HepG2 (cell line): ENCODE measurements around the gene DIPK1A. TPM values are rescaled to one million over a fixed set of nuclear protein-coding genes. Genes with fewer than 3 reads are reported as not detected.
A peak's percentile ranks its signal among the peaks of the same experiment; 100 is the strongest.

ENCODE experiments used
- ATAC-seq: fragments of 200-7000 bp; cut with Tn5 transposase; 3 replicates; pipeline ENCODE4 v1.9.1; 2020; ENCODE audit warnings: mild to moderate bottlenecking, moderate library complexity
- BruUV-seq: library from RNA; stranded (reverse); fragments of 400-500 nt; replicated peaks from 2 replicates; lab custom pipeline; 2021; lab: Mats Ljungman, UMichigan
- CTCF ChIA-PET: fragments of 300-600 bp; formaldehyde crosslinking; extraction: SDS; loops from one replicate; lab custom pipeline; 2021; ENCODE audit warnings: low total read pairs, inconsistent platforms, low intra/inter-chr PET ratio; lab: Yijun Ruan, JAX
- POLR2A ChIA-PET: fragments of 350-600 bp; sonication (Branson Sonifier 250); formaldehyde crosslinking; loops from one replicate; lab custom pipeline; 2020; ENCODE audit warnings: antibody characterized with exemption, inconsistent platforms; lab: Yijun Ruan, JAX
- DNase-seq: peaks from one replicate; pipeline ENCODE4 v3.0.0-alpha.2; 2015; ENCODE audit warnings: low spot score
- FAIRE-seq: peaks from 3 replicates; lab custom pipeline; 2011; peaks lifted over from hg19 to GRCh38; lab: Jason Lieb, UNC
- H2AFZ ChIP-seq: one replicate; pipeline ENCODE4 v1.6.1; 2011; ENCODE audit warnings: low read length, inconsistent platforms
- H3K27ac ChIP-seq: fragments of 300-600 bp; 3 replicates; pipeline ENCODE4 v1.8.0; 2011; ENCODE audit warnings: mixed run types, mild to moderate bottlenecking, mixed read lengths, low read length, inconsistent platforms; ENCODE audit not compliant: insufficient read depth; ENCODE audit errors: extremely low read length
- H3K27me3 ChIP-seq, 2 experiments: fragments of 200-600 bp in 1 of 2; 2 replicates in 1 of 2; 3 replicates in 1 of 2; pipeline versions ENCODE4 v1.6.0 to v1.8.0; 2011; ENCODE audit warnings: low read length in 2 of 2, mild to moderate bottlenecking in 2 of 2, moderate library complexity in 2 of 2, inconsistent platforms in 1 of 2; ENCODE audit not compliant: insufficient read depth in 2 of 2, control insufficient read depth in 1 of 2
- H3K36me3 ChIP-seq, 2 experiments: fragments of 200-600 bp in 1 of 2; replicated peaks in 1 of 2; 2 replicates in 1 of 2; 3 replicates in 1 of 2; pipeline versions ENCODE4 v1.5.1 to v1.8.0; 2011; ENCODE audit warnings: low read length in 2 of 2, inconsistent platforms in 1 of 2; ENCODE audit not compliant: insufficient read depth in 2 of 2, control insufficient read depth in 1 of 2
- H3K4me1 ChIP-seq: 2 replicates; pipeline ENCODE4 v1.5.1; 2012; ENCODE audit warnings: low read length, inconsistent platforms; ENCODE audit not compliant: insufficient read depth
- H3K4me2 ChIP-seq: 2 replicates; pipeline ENCODE4 v1.6.0; 2011; ENCODE audit warnings: low read depth, low read length, inconsistent platforms
- H3K4me3 ChIP-seq, 3 experiments: fragments of 200-600 bp in 1 of 3; sonication (generic), shearing (Covaris generic) in 1 of 3; replicated peaks in 1 of 3; 2 replicates each; pipeline ENCODE4 v1.5.1; 2011 to 2016; ENCODE audit warnings: low read length in 3 of 3, inconsistent platforms in 2 of 3, low read depth in 2 of 3, mild to moderate bottlenecking in 2 of 3, control low read depth in 1 of 3, mixed read lengths in 1 of 3; ENCODE audit not compliant: insufficient read depth in 1 of 3
- H3K79me2 ChIP-seq: one replicate; pipeline ENCODE4 v1.6.1; 2011; ENCODE audit warnings: low read length, inconsistent platforms; ENCODE audit not compliant: insufficient read depth
- H3K9ac ChIP-seq: 2 replicates; pipeline ENCODE4 v1.6.0; 2011; ENCODE audit warnings: mild to moderate bottlenecking, low read depth, low read length, inconsistent platforms; ENCODE audit not compliant: insufficient read depth
- H3K9me3 ChIP-seq: 2 replicates; pipeline ENCODE4 v1.5.1; 2012; ENCODE audit warnings: mild to moderate bottlenecking, low read length
- H4K20me1 ChIP-seq: 2 replicates; pipeline ENCODE4 v1.6.0; 2011; ENCODE audit warnings: inconsistent platforms, mild to moderate bottlenecking, low read length, moderate library complexity; ENCODE audit not compliant: insufficient read depth
- EP300 ChIP-seq, 3 experiments: sonication (generic) in 1 of 3; formaldehyde crosslinking in 1 of 3; IDR thresholded peaks; 2 replicates each; pipeline versions ENCODE4 v1.5.1 to v1.6.1; 2011 to 2020; ENCODE audit warnings: low read depth in 2 of 3, low read length in 2 of 3, borderline replicate concordance in 1 of 3, improper control_type of control experiment in 1 of 3, mild to moderate bottlenecking in 1 of 3, missing genetic modification reagents in 1 of 3, moderate library complexity in 1 of 3
- ERF ChIP-seq: IDR thresholded peaks from 2 replicates; pipeline ENCODE4 v1.6.1; 2018; ENCODE audit warnings: missing biosample characterization, missing genetic modification reagents
- FOXK2 ChIP-seq: fragments of 450-650 bp; IDR thresholded peaks from 2 replicates; pipeline ENCODE4 v1.6.1; 2016
- GATA4 ChIP-seq: sonication (generic); IDR thresholded peaks from 2 replicates; pipeline ENCODE4 v1.6.1; 2016; ENCODE audit warnings: antibody characterized with exemption, low read depth, borderline replicate concordance
- GPN1 ChIP-seq: sonication (generic); formaldehyde crosslinking; IDR thresholded peaks from 2 replicates; pipeline ENCODE4 v1.5.1; 2020; ENCODE audit warnings: missing genetic modification reagents, borderline replicate concordance
- HDAC1 ChIP-seq: sonication (generic); formaldehyde crosslinking; IDR thresholded peaks from 2 replicates; pipeline ENCODE4 v1.5.1; 2020; ENCODE audit warnings: mild to moderate bottlenecking, missing genetic modification reagents
- HES4 ChIP-seq: sonication (generic); formaldehyde crosslinking; IDR thresholded peaks from 2 replicates; pipeline ENCODE4 v1.9.0; 2021; ENCODE audit warnings: mild to moderate bottlenecking, missing genetic modification reagents, borderline replicate concordance
- HMGA1 ChIP-seq: sonication (generic); formaldehyde crosslinking; conservative IDR thresholded peaks from 2 replicates; pipeline ENCODE4 v1.4.0; 2020; ENCODE audit warnings: missing genetic modification reagents
- HOXA7 ChIP-seq: sonication (generic); formaldehyde crosslinking; IDR thresholded peaks from 2 replicates; pipeline ENCODE4 v1.8.1; 2022; ENCODE audit warnings: mild to moderate bottlenecking, missing genetic modification reagents, moderate library complexity
- KDM5A ChIP-seq: fragments of 200-600 bp; sonication (generic); IDR thresholded peaks from 2 replicates; pipeline ENCODE4 v1.7.0; 2018; ENCODE audit warnings: antibody characterized with exemption, mild to moderate bottlenecking, low read length, borderline replicate concordance
- KDM5B ChIP-seq: sonication (generic); formaldehyde crosslinking; IDR thresholded peaks from 2 replicates; pipeline ENCODE4 v1.4.0; 2020; ENCODE audit warnings: missing genetic modification reagents, mild to moderate bottlenecking, borderline replicate concordance
- KMT2A ChIP-seq: sonication (generic); formaldehyde crosslinking; IDR thresholded peaks from 2 replicates; pipeline ENCODE4 v1.4.0; 2020; ENCODE audit warnings: missing genetic modification reagents
- MTA1 ChIP-seq: sonication (generic); formaldehyde crosslinking; IDR thresholded peaks from 2 replicates; pipeline ENCODE4 v1.4.0; 2020; ENCODE audit warnings: missing genetic modification reagents, mild to moderate bottlenecking, borderline replicate concordance
- POLR2A ChIP-seq, 2 experiments: IDR thresholded peaks; 2 replicates each; pipeline ENCODE4 v1.6.1; 2011; ENCODE audit warnings: low read depth in 2 of 2, low read length in 2 of 2, mild to moderate bottlenecking in 1 of 2, moderate library complexity in 1 of 2; ENCODE audit not compliant: insufficient read depth in 1 of 2
- POLR2AphosphoS5 ChIP-seq: IDR thresholded peaks from 2 replicates; pipeline ENCODE4 v1.6.1; 2012; ENCODE audit warnings: low read depth, low read length
- SALL1 ChIP-seq: sonication (generic); formaldehyde crosslinking; IDR thresholded peaks from 2 replicates; pipeline ENCODE4 v1.8.0; 2022; ENCODE audit warnings: mild to moderate bottlenecking, missing genetic modification reagents
- ZNF556 ChIP-seq: sonication (generic); formaldehyde crosslinking; IDR thresholded peaks from 2 replicates; pipeline ENCODE4 v1.4.0; 2020; ENCODE audit warnings: mild to moderate bottlenecking, missing genetic modification reagents, borderline replicate concordance
- ZNF619 ChIP-seq: sonication (generic); formaldehyde crosslinking; IDR thresholded peaks from 2 replicates; pipeline ENCODE4 v1.4.0; 2020; ENCODE audit warnings: mild to moderate bottlenecking, missing genetic modification reagents
- ZNF772 ChIP-seq: sonication (generic); formaldehyde crosslinking; IDR thresholded peaks from 2 replicates; pipeline ENCODE4 v1.5.0; 2020; ENCODE audit warnings: mild to moderate bottlenecking, missing genetic modification reagents
- ZSCAN20 ChIP-seq: sonication (generic); formaldehyde crosslinking; IDR thresholded peaks from 2 replicates; pipeline ENCODE4 v1.4.0; 2020; ENCODE audit warnings: missing genetic modification reagents, mild to moderate bottlenecking, borderline replicate concordance
- ZSCAN21 ChIP-seq: sonication (generic); formaldehyde crosslinking; IDR thresholded peaks from 2 replicates; pipeline ENCODE4 v1.8.0; 2022; ENCODE audit warnings: mild to moderate bottlenecking, missing genetic modification reagents, moderate library complexity, borderline replicate concordance
- WGBS: methylation state at CpG from one replicate; pipeline ENCODE4 v1.1.6; 2017; ENCODE audit warnings: low lambda C conversion rate; 5-methylcytosine and 5-hydroxymethylcytosine counted together
- in situ Hi-C: cut with HindIII; loops from 2 replicates; pipeline ENCODE4 v1.10.0; 2017; ENCODE audit warnings: low pct_unique_long_range_greater_than_20kb; ENCODE audit not compliant: extremely low pct_ligation_motif_present
- intact Hi-C: fragments of 100-400 bp; cut with micrococcal nuclease; formaldehyde crosslinking; loops from one replicate; pipeline ENCODE4 v1.10.0; 2022; ENCODE audit not compliant: unreplicated experiment
- polyA plus RNA-seq, 8 experiments: library from polyadenylated mRNA; depleted of rRNA in 3 of 8; stranded (reverse) in 7 of 8; unstranded in 1 of 8; fragments of >200 nt; fragmentation: Illumina TruSeq in 4 of 8; extraction: Trizol in 4 of 8; gene quantifications; 2 replicates each; pipeline versions ENCODE4 v1.2.1 to v1.2.3, GENCODE V29; 2011 to 2016; ENCODE audit warnings: low read depth in 4 of 8, missing spikeins in 1 of 8, mixed read lengths in 1 of 8; ENCODE audit not compliant: insufficient read depth in 1 of 8
- total RNA-seq, 5 experiments: library from RNA; depleted of rRNA; stranded (reverse); fragments of >200 nt; fragmentation: Illumina TruSeq; extraction: Trizol; gene quantifications; 2 replicates each; pipeline ENCODE4 v1.2.3, GENCODE V29; 2016; ENCODE audit warnings: low read depth in 1 of 5

Gene DIPK1A
- total and polyA plus RNA-seq, 2 of the 13 experiments (the other 11 are each of a cell fraction or from before 2014, with no cell fraction given), result 8.4 TPM

DNA sequence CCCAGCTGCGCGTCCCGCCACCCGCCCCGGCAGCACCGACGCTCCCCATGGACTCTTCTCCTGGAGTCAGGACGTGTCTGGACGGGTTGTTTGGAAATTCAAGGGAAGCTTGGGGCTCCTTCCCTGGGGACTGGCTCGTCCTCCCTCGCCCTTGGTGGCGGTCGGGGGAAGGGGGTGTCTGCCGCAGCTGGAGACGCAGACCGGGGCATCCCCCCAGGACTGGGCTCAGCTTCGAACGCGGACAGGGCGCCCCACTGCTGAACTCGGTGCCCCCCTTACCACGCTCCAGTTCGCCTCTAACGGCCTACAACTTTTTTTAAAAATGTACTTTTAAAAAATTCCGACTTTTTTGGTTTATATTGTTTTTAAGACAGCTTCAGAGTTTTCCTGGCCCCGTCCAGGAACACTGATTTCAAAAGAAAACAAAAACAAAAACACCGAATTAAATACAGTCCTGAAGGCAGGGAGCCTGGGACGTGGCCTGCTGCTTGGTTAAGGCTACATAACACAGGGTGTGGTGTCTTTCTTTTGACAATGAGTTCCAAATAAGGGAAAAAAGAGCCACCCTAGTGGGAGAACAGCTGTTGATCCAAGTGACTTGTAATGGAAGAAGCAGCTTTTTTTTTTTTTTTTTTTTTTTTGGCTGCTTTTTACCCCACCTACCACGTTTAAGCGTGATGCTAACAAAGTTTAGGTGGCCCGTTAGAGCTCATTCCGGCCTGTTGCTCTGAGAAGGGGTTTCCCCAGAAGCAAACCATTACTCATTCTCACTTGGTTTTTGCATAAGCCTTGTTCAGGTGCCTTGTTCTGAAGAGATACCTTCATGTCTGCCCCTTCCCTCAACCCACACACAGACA lies 862 bp upstream of the DIPK1A start (continued):
- no peak for TF ChIP-seq ZSCAN21
- 0 out of 2 replicates have a peak, but pooled peaks have one; percentile 11 for TF ChIP-seq HES4 (CRISPR knock-in tag)
- TF ChIP-seq POLR2AphosphoS5, result no peak
- TF ChIP-seq EP300 (IDR thresholded peaks at IDR 0.05; ENCODE audit: low read depth in 2 of 2, low read length in 2 of 2), result no peak
- TF ChIP-seq EP300 (CRISPR knock-in tag; IDR thresholded peaks at IDR 0.05; ENCODE audit: borderline replicate concordance), result 0 out of 2 replicates have a peak, but pooled peaks have one; percentile 5
- no peak for TF ChIP-seq FOXK2
- no peak for TF ChIP-seq ZSCAN20 (CRISPR knock-in tag)
- no peak for TF ChIP-seq ZNF772 (CRISPR knock-in tag)
- TF ChIP-seq ZNF556 (CRISPR knock-in tag), result no peak
- TF ChIP-seq HMGA1 (CRISPR knock-in tag), result no peak
- TF ChIP-seq GPN1 (CRISPR knock-in tag), result no peak

DNA sequence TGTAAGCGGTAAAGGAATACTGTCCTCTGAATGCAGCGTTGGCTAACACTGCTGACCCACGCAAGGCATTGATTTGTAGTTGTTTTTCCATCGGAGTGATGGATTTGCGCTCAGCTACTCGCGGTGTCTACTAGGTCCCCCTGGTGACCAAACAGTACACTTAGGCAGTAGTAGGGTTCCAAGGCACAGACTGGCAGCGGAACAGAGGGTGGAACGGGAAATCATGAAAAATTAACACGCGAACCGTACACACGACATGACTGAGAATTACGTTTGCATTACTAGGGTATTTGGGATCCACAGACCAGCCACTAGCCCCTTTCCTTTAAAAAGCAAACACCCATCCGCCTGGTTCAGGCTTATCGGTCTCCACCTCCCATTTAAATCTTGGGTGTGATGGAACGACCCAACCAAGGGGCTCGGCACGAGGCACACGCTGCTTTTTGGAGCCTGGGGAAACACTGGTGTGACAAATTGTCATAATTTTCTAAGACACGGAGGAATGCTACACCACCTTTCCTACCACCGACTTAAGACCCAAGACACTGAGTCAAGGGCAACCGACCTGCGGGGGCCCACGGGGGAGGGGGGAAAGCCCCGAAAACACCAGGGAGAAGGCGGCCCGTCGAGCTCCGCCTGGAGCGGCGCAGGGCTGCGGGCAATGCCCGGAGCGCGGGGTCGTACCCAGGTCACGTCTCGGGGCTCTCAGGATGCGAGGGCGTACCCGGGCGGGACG lies 699 bp downstream of the DIPK1A start:
- H3K9me3 ChIP-seq, result no peaks in the 10 kb centered on the region
- no peaks in the 10 kb centered on the region for H3K36me3 ChIP-seq
- peak overlapping the region; percentile 81 to 89 (median 84) for H3K4me3 ChIP-seq
- BruUV-seq, result no TSS peak
- H4K20me1 ChIP-seq, result no peaks in the 10 kb centered on the region
- ATAC-seq, result peak; percentile 85
- ChIA-PET POLR2A (interaction anchor here (0.6 to 3.6 kb wide), 7 partner anchors 10 to 177 kb away, joined by 3 to 40 read pairs (median 4); partner anchors contain the start of gene RPL5), CTCF (interaction anchor here (0.8 to 3.7 kb wide), 6 partner anchors 8 to 104 kb away, joined by 3 to 70 read pairs (median 4); no protein-coding TSS in a partner anchor)
- in situ Hi-C loops (no loop called here), intact Hi-C loops (loop anchor here (1.0 kb wide), 3 partner anchors 9 to 101 kb away; no protein-coding TSS in a partner anchor)
- peak overlapping the region; percentile 78 for H3K9ac ChIP-seq
- H2AFZ ChIP-seq, result peak overlapping the region; percentile 22
- peak overlapping the region; percentile 85 for H3K27ac ChIP-seq
- under 1% methylated on average over 17 of the region's 44 CpGs for WGBS
- peak overlapping the region; percentile 93 for H3K4me2 ChIP-seq
- H3K27me3 ChIP-seq, result peaks cover 2 to 13% of the 10 kb centered on the region in 2 experiments; a peak in 2 of 5 replicates
- DNase-seq, result peak; percentile 81
- peaks cover 31% of the 10 kb centered on the region for H3K79me2 ChIP-seq
- FAIRE-seq, result peak; percentile 94
- H3K4me1 ChIP-seq, result peaks cover 73% of the 10 kb centered on the region
- TF ChIP-seq MTA1 (CRISPR knock-in tag) (0 out of 2 replicates have a peak, but pooled peaks have one; percentile 47), HOXA7 (CRISPR knock-in tag) (no peak), KMT2A (CRISPR knock-in tag) (peak; percentile 42; the same call in 1 of the 2 replicates), KDM5A (peak; percentile 27; the same call in 1 of the 2 replicates), HDAC1 (peak; percentile 69), GATA4 (no peak), ERF (CRISPR knock-in tag) (peak; percentile 33), ZNF619 (CRISPR knock-in tag) (no peak), KDM5B (CRISPR knock-in tag) (peak; percentile 53; the same call in 1 of the 2 replicates), SALL1 (peak; percentile 76), POLR2A (IDR thresholded peaks at IDR 0.05; ENCODE audit: insufficient read depth in 1 of 2, low read depth in 2 of 2, low read length in 2 of 2) (0 out of 4 replicates have a peak, but pooled peaks have one; percentile 10 to 32)
